PC-3 (cell line): Measurements from ENCODE around the gene CYP4X1. TPM values are rescaled to one million over a fixed set of nuclear protein-coding genes. Genes with fewer than 3 reads are reported as not detected.

ENCODE experiments used
- ATAC-seq: fragments of 200-7000 bp; cut with Tn5 transposase; 2 replicates; pipeline ENCODE4 v1.9.1; 2020; ENCODE audit warnings: mild to moderate bottlenecking, moderate library complexity
- BruUV-seq: library from RNA; stranded (reverse); fragments of 400-500 nt; replicated peaks from 2 replicates; lab custom pipeline; 2021; lab: Mats Ljungman, UMichigan
- CTCF ChIA-PET: fragments of 300-600 bp; sonication (Branson Sonifier 250); formaldehyde crosslinking; loops from one replicate; lab custom pipeline; 2022; ENCODE audit warnings: antibody characterized with exemption; lab: Charles Lee
- POLR2A ChIA-PET: fragments of 300-600 bp; sonication (Branson Sonifier 250); formaldehyde crosslinking; loops from one replicate; lab custom pipeline; 2022; ENCODE audit warnings: antibody characterized with exemption; ENCODE audit not compliant: unreplicated experiment; lab: Charles Lee
- DNase-seq: peaks from one replicate; pipeline ENCODE4 v3.0.0-alpha.2; 2015
- H2AFZ ChIP-seq: fragments of 300-600 bp; sonication (generic); 2 replicates; pipeline ENCODE4 v1.6.0; 2016; ENCODE audit warnings: antibody characterized with exemption, low read length
- H3F3A ChIP-seq: fragments of 300-600 bp; sonication (generic); one replicate; pipeline ENCODE4 v1.6.0; 2017; ENCODE audit warnings: antibody characterized with exemption, low read length, control low read depth, mild to moderate bottlenecking; ENCODE audit not compliant: unreplicated experiment
- H3K27ac ChIP-seq: fragments of 300-600 bp; sonication (generic); 2 replicates; pipeline ENCODE4 v1.5.1; 2016; ENCODE audit warnings: mild to moderate bottlenecking, low read length
- H3K27me3 ChIP-seq: fragments of 300-600 bp; sonication (generic); 2 replicates; pipeline ENCODE4 v1.6.1; 2016; ENCODE audit warnings: low read length, mixed read lengths
- H3K36me3 ChIP-seq: fragments of 300-600 bp; sonication (generic); 2 replicates; pipeline ENCODE4 v1.6.1; 2016; ENCODE audit warnings: low read depth, mixed run types, low read length, mixed read lengths
- H3K4me1 ChIP-seq: fragments of 300-600 bp; sonication (generic); 2 replicates; pipeline ENCODE4 v1.5.1; 2016; ENCODE audit warnings: low read length; ENCODE audit not compliant: insufficient read depth
- H3K4me2 ChIP-seq: fragments of 300-600 bp; sonication (generic); 2 replicates; pipeline ENCODE4 v1.6.0; 2016; ENCODE audit warnings: low read length
- H3K4me3 ChIP-seq: fragments of 300-600 bp; sonication (generic); 2 replicates; pipeline ENCODE4 v1.5.1; 2016; ENCODE audit warnings: mild to moderate bottlenecking, low read length, mixed read lengths
- H3K79me2 ChIP-seq: fragments of 300-600 bp; sonication (generic); 2 replicates; pipeline ENCODE4 v1.6.1; 2017; ENCODE audit warnings: low read length, mixed read lengths
- H3K9ac ChIP-seq: fragments of 300-600 bp; sonication (generic); 2 replicates; pipeline ENCODE4 v1.6.0; 2016; ENCODE audit warnings: mild to moderate bottlenecking, low read length
- H3K9me2 ChIP-seq: fragments of 300-600 bp; sonication (generic); replicated peaks from 2 replicates; pipeline ENCODE4 v1.6.1; 2016; ENCODE audit warnings: mixed run types, low read length, mixed read lengths
- H3K9me3 ChIP-seq: fragments of 300-600 bp; sonication (generic); 2 replicates; pipeline ENCODE4 v1.6.1; 2016; ENCODE audit warnings: low read length, mixed read lengths
- H4K20me1 ChIP-seq: fragments of 300-600 bp; sonication (generic); 2 replicates; pipeline ENCODE4 v1.6.1; 2016; ENCODE audit warnings: low read length, mixed read lengths
- CTCF ChIP-seq: fragments of 300-600 bp; sonication (generic); conservative IDR thresholded peaks from 2 replicates; pipeline ENCODE4 v1.5.1; 2017; ENCODE audit warnings: antibody characterized with exemption, low read depth, mild to moderate bottlenecking, low read length
- EZH2 ChIP-seq: fragments of 300-600 bp; sonication (generic); IDR thresholded peaks from one replicate; pipeline ENCODE4 v1.6.1; 2017; ENCODE audit warnings: antibody characterized with exemption, mild to moderate bottlenecking, low read length; ENCODE audit not compliant: unreplicated experiment
- EZH2phosphoT487 ChIP-seq: fragments of 300-600 bp; sonication (generic); IDR thresholded peaks from 2 replicates; pipeline ENCODE4 v1.6.1; 2018; ENCODE audit warnings: mild to moderate bottlenecking, antibody characterized with exemption, low read length, borderline replicate concordance
- intact Hi-C: fragments of 100-400 bp; cut with micrococcal nuclease; formaldehyde crosslinking; loops from 2 replicates; pipeline ENCODE4 v1.9.0; 2023
- total RNA-seq: library from RNA; depleted of rRNA; stranded (reverse); fragments of >200 nt; gene quantifications from 2 replicates; pipeline ENCODE4 v1.2.3, GENCODE V29; 2014

CYP4X1 gene
- total RNA-seq, 1 experiment from 2014 or later = 1.0 TPM

GRCh38 chr1:47013293-47013692 is 10.2 kb upstream of the CYP4X1 start:
- DNase-seq (no peak), ATAC-seq (no peak)
- intact Hi-C loops = no loop called here
- TF ChIP-seq EZH2phosphoT487 = no peak
- TF ChIP-seq EZH2 = no peak
- TF ChIP-seq CTCF = no peak
- no peak overlapping the region for H3K27ac ChIP-seq
- no peak overlapping the region for H2AFZ ChIP-seq
- H3K9me2 ChIP-seq = no peaks in the 10 kb centered on the region
- H3K9me3 ChIP-seq = no peaks in the 10 kb centered on the region
- H3K27me3 ChIP-seq = peaks cover 3% of the 10 kb centered on the region; the same call in 1 of the 2 replicates
- H3K4me3 ChIP-seq = no peak overlapping the region
- H3K9ac ChIP-seq = no peak overlapping the region
- H3K36me3 ChIP-seq = no peaks in the 10 kb centered on the region
- no peaks in the 10 kb centered on the region for H3K79me2 ChIP-seq
- no TSS peak for BruUV-seq
- no peaks in the 10 kb centered on the region for H3K4me1 ChIP-seq
- ChIA-PET CTCF (no interaction called here), POLR2A (no interaction called here)
- no peaks in the 10 kb centered on the region for H4K20me1 ChIP-seq
- H3F3A ChIP-seq = no peaks in the 10 kb centered on the region
- no peak overlapping the region for H3K4me2 ChIP-seq

DNA sequence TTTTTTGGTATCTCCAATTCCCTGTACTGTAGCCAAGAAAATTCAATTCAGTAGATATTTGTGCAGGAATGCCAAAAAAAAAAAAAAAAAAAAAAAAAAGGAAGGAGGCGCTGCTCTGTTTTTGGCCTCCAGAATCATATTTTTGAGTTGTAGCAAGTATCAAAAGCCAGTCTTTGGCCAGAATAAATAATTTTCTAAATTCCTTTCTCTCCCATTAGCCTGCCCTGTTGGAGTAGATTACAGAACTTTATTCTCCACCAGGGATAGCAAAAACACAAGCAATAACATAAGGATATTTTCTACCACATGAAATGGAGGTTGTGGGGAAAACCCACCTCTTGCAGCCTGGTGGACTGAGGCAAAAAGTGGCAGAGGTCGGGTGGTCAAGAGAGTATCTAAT is 2.4 kb upstream of the CYP4X1 start:
- TF ChIP-seq EZH2phosphoT487 (no peak), EZH2 (no peak), CTCF (no peak)

GRCh38 chr1:47024141-47024801 is 802 bp downstream of the CYP4X1 start:
- Histone ChIP-seq H3K4me1 (no peaks in the 10 kb centered on the region), H3K27me3 (peaks cover 27% of the 10 kb centered on the region), H3F3A (no peaks in the 10 kb centered on the region), H3K9ac (no peak overlapping the region), H3K4me2 (peak overlapping the region; percentile 79), H3K4me3 (peak overlapping the region; percentile 55), H3K79me2 (no peaks in the 10 kb centered on the region), H2AFZ (peak overlapping the region; percentile 68; the same call in 1 of the 2 replicates), H3K36me3 (no peaks in the 10 kb centered on the region), H3K9me2 (no peaks in the 10 kb centered on the region), H4K20me1 (no peaks in the 10 kb centered on the region), H3K9me3 (no peaks in the 10 kb centered on the region), H3K27ac (no peak overlapping the region)
- CTCF ChIA-PET = no interaction called here
- intact Hi-C loops = no loop called here
- POLR2A ChIA-PET = no interaction called here
- DNase-seq (no peak), ATAC-seq (no peak)
- BruUV-seq = no TSS peak
- no peak for TF ChIP-seq CTCF
- TF ChIP-seq EZH2phosphoT487 = no peak
- TF ChIP-seq EZH2 = no peak

More for the DNA sequence above, 2.4 kb upstream of the CYP4X1 start:
- H3K27ac ChIP-seq = no peak overlapping the region
- intact Hi-C loops = no loop called here
- CTCF ChIA-PET = no interaction called here
- no peak overlapping the region for H3K9ac ChIP-seq
- no peak overlapping the region for H2AFZ ChIP-seq
- BruUV-seq = no TSS peak
- DNase-seq (no peak), ATAC-seq (no peak)
- H3K27me3 ChIP-seq = peaks cover 27% of the 10 kb centered on the region
- H3K4me2 ChIP-seq = no peak overlapping the region
- no peaks in the 10 kb centered on the region for H4K20me1 ChIP-seq
- H3K79me2 ChIP-seq = no peaks in the 10 kb centered on the region
- no peak overlapping the region for H3K4me3 ChIP-seq
- no peaks in the 10 kb centered on the region for H3K4me1 ChIP-seq
- no peaks in the 10 kb centered on the region for H3K9me3 ChIP-seq
- H3K36me3 ChIP-seq = no peaks in the 10 kb centered on the region
- no peaks in the 10 kb centered on the region for H3F3A ChIP-seq
- POLR2A ChIA-PET = no interaction called here
- H3K9me2 ChIP-seq = no peaks in the 10 kb centered on the region
